ENCODE measurements around the gene GBE1.

Gene GBE1

DNA sequence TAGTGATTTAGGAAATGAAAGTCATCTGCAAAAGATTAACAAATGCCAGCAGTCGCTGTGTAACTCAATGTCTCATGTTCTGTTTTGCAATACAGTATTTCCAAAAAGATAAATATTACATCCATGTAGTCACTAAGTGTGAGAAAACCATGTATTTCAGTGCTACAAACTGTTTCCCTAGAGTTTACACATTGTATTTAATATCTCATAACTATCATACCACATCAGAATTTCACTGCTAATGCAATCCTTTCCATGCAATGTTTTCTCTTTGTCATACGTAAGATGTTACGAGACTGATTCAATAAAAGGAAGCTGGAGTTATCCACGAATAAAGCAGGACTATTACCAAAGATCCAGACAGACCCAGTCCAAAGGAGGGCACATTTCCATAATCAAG is 269.4 kb downstream of the GBE1 start:
- Histone ChIP-seq H3K27ac (no peak overlapping the region), H3K27me3 (replicated peaks) (no peaks in the 10 kb centered on the region), H3K36me3 (replicated peaks) (no peaks in the 10 kb centered on the region), H3K4me3 (ENCODE audit: low read depth, low read length) (no peak overlapping the region)
- DNase-seq: no peak
- no peak for TF ChIP-seq CTCF (IDR thresholded peaks at IDR 0.05; ENCODE audit: low read depth, low read length, missing control alignments)
- in situ Hi-C loops (cut with HindIII; ENCODE audit: low pct_ligation_motif_present, low sequenced_read_pairs): no loop called here

DNA sequence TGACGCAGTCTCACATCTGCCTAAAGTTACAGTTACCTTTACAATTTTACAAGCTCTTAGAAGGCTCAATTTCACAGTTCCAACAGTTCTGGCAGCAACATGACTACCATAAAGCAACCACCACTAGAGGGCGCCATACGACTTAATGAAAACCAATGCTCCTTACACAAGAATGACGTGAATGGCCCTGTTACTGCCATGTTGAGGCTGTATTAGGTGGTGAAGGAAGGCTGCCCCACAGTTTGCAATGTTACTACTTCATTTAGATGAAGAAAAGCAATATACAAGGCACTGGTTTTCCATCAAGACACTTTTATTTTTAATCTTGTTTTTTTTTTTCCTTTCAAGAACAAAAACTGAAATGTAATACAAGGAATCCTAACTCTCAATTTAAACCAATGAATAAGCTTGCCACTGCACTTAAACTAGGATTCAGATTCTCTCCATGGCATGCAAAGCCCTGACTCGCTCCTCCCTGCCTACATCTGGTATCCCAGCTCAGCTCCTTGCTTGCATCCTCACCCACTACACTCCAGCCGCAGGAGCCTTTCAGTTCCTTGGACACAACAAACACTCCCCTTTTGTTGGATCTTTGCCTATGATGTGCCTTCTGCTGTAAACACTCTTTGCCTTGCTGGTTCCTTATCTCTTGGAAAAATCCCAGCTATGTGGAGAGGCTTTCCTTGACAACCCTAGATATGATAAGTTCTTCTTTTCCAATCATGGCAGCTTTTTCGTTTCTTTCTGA is 270.7 kb downstream of the GBE1 start:
- in situ Hi-C loops (cut with HindIII; ENCODE audit: low pct_ligation_motif_present, low sequenced_read_pairs): no loop called here
- H3K27ac ChIP-seq: no peak overlapping the region
- TF ChIP-seq CTCF (IDR thresholded peaks at IDR 0.05; ENCODE audit: low read depth, low read length, missing control alignments): peak; percentile 84
- no peak overlapping the region for H3K4me3 ChIP-seq (ENCODE audit: low read depth, low read length)
- no peaks in the 10 kb centered on the region for H3K36me3 ChIP-seq (replicated peaks)
- no peaks in the 10 kb centered on the region for H3K27me3 ChIP-seq (replicated peaks)
- DNase-seq: peak; percentile 92

DNA sequence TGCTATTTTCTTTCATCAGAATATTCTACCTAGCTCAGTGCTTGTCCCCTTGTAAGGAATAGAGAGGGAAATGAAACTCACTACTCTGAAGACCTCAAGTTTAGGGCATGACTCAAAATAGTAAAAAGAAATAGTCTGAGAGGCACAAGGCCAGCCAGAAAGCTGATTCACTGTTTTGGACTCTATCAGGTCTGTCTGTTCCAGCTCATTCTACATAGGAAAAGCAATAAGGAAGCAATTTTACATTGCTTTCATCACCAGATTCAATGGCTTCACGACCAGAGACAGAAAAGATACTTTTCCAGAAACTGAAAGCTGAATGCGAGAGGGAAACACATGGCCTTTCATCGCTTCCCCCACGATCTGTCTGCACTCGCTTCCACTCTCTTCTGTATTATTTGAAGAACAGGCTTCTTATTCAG is 276.0 kb downstream of the GBE1 start:
- DNase-seq: peak; percentile 77
- in situ Hi-C loops (cut with HindIII; ENCODE audit: low pct_ligation_motif_present, low sequenced_read_pairs): no loop called here
- H3K27ac ChIP-seq: no peak overlapping the region
- H3K4me3 ChIP-seq (ENCODE audit: low read depth, low read length): no peak overlapping the region
- no peak for TF ChIP-seq CTCF (IDR thresholded peaks at IDR 0.05; ENCODE audit: low read depth, low read length, missing control alignments)
- no peaks in the 10 kb centered on the region for H3K27me3 ChIP-seq (replicated peaks)
- no peaks in the 10 kb centered on the region for H3K36me3 ChIP-seq (replicated peaks)

- Histone ChIP-seq H3K27ac (no peak overlapping the region), H3K4me3 (ENCODE audit: low read depth, low read length) (no peak overlapping the region), H3K36me3 (replicated peaks) (no peaks in the 10 kb centered on the region), H3K27me3 (replicated peaks) (no peaks in the 10 kb centered on the region)
- no peak for DNase-seq
- in situ Hi-C loops (cut with HindIII; ENCODE audit: low pct_ligation_motif_present, low sequenced_read_pairs): no loop called here
- TF ChIP-seq CTCF (IDR thresholded peaks at IDR 0.05; ENCODE audit: low read depth, low read length, missing control alignments): no peak
Observed at GRCh38 chr3:81484520-81484919, 276.9 kb downstream of the GBE1 start.

- Histone ChIP-seq H3K27me3 (replicated peaks) (no peaks in the 10 kb centered on the region), H3K36me3 (replicated peaks) (no peaks in the 10 kb centered on the region), H3K4me3 (ENCODE audit: low read depth, low read length) (no peak overlapping the region), H3K27ac (no peak overlapping the region)
- in situ Hi-C loops (cut with HindIII; ENCODE audit: low pct_ligation_motif_present, low sequenced_read_pairs): no loop called here
- no peak for DNase-seq
- TF ChIP-seq CTCF (IDR thresholded peaks at IDR 0.05; ENCODE audit: low read depth, low read length, missing control alignments): no peak
Observed at GRCh38 chr3:81483046-81483445, 278.4 kb downstream of the GBE1 start.

DNA sequence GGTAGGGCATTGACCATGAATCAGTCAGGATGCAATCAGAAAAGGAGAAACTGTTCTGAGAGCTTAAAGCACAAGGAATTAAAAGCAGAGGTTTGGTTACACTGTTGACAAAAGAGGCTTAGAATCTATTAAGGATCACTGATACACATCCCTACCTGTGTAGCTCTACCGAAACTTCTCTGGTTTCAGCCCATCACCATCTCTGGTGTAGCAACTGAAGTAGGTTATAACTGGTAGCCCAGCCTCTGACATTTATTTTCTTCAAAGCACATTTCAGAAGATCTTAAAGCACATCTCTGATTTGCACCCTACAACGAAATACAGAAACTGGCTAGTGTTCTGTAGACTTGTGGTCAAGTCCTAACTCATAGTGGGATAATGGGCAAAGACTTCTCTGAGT is 283.7 kb downstream of the GBE1 start:
- Histone ChIP-seq H3K27me3 (replicated peaks) (no peaks in the 10 kb centered on the region), H3K4me3 (ENCODE audit: low read depth, low read length) (no peak overlapping the region), H3K36me3 (replicated peaks) (no peaks in the 10 kb centered on the region), H3K27ac (no peak overlapping the region)
- in situ Hi-C loops (cut with HindIII; ENCODE audit: low pct_ligation_motif_present, low sequenced_read_pairs): no loop called here
- DNase-seq: no peak
- TF ChIP-seq CTCF (IDR thresholded peaks at IDR 0.05; ENCODE audit: low read depth, low read length, missing control alignments): no peak
